CD14-positive monocyte (primary cell): Measurements from ENCODE around the gene SEMA3F. TPM values are rescaled to one million over a fixed set of nuclear protein-coding genes. Genes with fewer than 3 reads are reported as not detected.

Source experiments
- DNase-seq, 3 donors: peaks; one replicate each; pipeline ENCODE4 v3.0.0-alpha.2; 2011 to 2022
- H2AFZ ChIP-seq: 2 replicates; pipeline ENCODE4 v1.6.0; 2012; ENCODE audit warnings: mild to moderate bottlenecking, low read depth, low read length, inconsistent platforms; ENCODE audit not compliant: insufficient read depth, poor library complexity, severe bottlenecking
- H3K27ac ChIP-seq, 2 donors: 1 replicate in 1 of 2; 2 replicates in 1 of 2; pipeline ENCODE4 v1.5.1; 2012 to 2013; ENCODE audit warnings: low read length in 2 of 2, control low read depth in 1 of 2, inconsistent platforms in 1 of 2, low read depth in 1 of 2, mild to moderate bottlenecking in 1 of 2
- H3K27me3 ChIP-seq, 2 donors: one replicate each; pipeline versions ENCODE4 v1.6.0 to v1.6.1; 2011 to 2013; ENCODE audit warnings: low read length in 2 of 2; ENCODE audit not compliant: control insufficient read depth in 2 of 2, insufficient read depth in 2 of 2
- H3K36me3 ChIP-seq, 2 donors: replicated peaks in 1 of 2; 1 replicate in 1 of 2; 2 replicates in 1 of 2; pipeline versions ENCODE4 v1.5.1 to v1.6.1; 2012 to 2013; ENCODE audit warnings: low read length in 2 of 2, control low read depth in 1 of 2, inconsistent platforms in 1 of 2, mild to moderate bottlenecking in 1 of 2; ENCODE audit not compliant: insufficient read depth in 2 of 2, control insufficient read depth in 1 of 2
- H3K4me1 ChIP-seq, 2 donors: 1 replicate in 1 of 2; 2 replicates in 1 of 2; pipeline versions ENCODE4 v1.5.1 to v1.6.1; 2012 to 2013; ENCODE audit warnings: low read length in 2 of 2, control low read depth in 1 of 2, inconsistent platforms in 1 of 2, mild to moderate bottlenecking in 1 of 2, moderate library complexity in 1 of 2; ENCODE audit not compliant: insufficient read depth in 2 of 2, control insufficient read depth in 1 of 2
- H3K4me2 ChIP-seq: replicated peaks from 2 replicates; pipeline ENCODE3; 2012; ENCODE audit warnings: low read length, moderate library complexity, mild to moderate bottlenecking; ENCODE audit not compliant: poor library complexity, severe bottlenecking; ENCODE audit errors: extremely low read depth
- H3K4me3 ChIP-seq, 3 experiments: fragments of 200-600 bp in 1 of 3; sonication (generic) in 1 of 3; replicated peaks in 1 of 3; 1 replicate in 2 of 3; 2 replicates in 1 of 3; pipeline ENCODE4 v1.5.1; 2011 to 2013; ENCODE audit warnings: low read length in 3 of 3, mild to moderate bottlenecking in 3 of 3, control low read depth in 2 of 3, low read depth in 2 of 3, inconsistent platforms in 1 of 3, moderate library complexity in 1 of 3
- H3K79me2 ChIP-seq: 2 replicates; pipeline ENCODE4 v1.6.0; 2012; ENCODE audit warnings: mild to moderate bottlenecking, control low read depth, inconsistent platforms, low read length, moderate library complexity; ENCODE audit not compliant: insufficient read depth
- H3K9ac ChIP-seq: 2 replicates; pipeline ENCODE4 v1.6.0; 2017; ENCODE audit warnings: low read length, mild to moderate bottlenecking; ENCODE audit not compliant: insufficient read depth, poor library complexity, severe bottlenecking
- H3K9me3 ChIP-seq, 2 donors: replicated peaks in 1 of 2; 1 replicate in 1 of 2; 2 replicates in 1 of 2; pipeline versions ENCODE4 v1.5.1 to v1.6.1; 2012 to 2013; ENCODE audit warnings: low read length in 2 of 2, control low read depth in 1 of 2; ENCODE audit not compliant: control insufficient read depth in 1 of 2, insufficient read depth in 1 of 2
- H4K20me1 ChIP-seq: 2 replicates; pipeline ENCODE4 v1.6.0; 2012; ENCODE audit warnings: mild to moderate bottlenecking, low read length, control low read depth, moderate library complexity; ENCODE audit not compliant: insufficient read depth
- H3K27ac Mint-ChIP-seq, 7 donors: one replicate each; pipeline ENCODE4 v1.8.0; 2020; ENCODE audit warnings: mild to moderate bottlenecking in 7 of 7, mixed read lengths in 7 of 7, moderate library complexity in 6 of 7, inconsistent platforms in 2 of 7
- H3K27me3 Mint-ChIP-seq, 3 donors: one replicate each; pipeline ENCODE4 v1.8.0; 2021 to 2022; ENCODE audit warnings: low read depth in 3 of 3, mild to moderate bottlenecking in 3 of 3, mixed read lengths in 3 of 3, moderate library complexity in 3 of 3, inconsistent platforms in 1 of 3
- H3K36me3 Mint-ChIP-seq, 2 donors: one replicate each; pipeline ENCODE4 v1.8.0; 2020; ENCODE audit warnings: mixed read lengths in 2 of 2, inconsistent platforms in 1 of 2, mild to moderate bottlenecking in 1 of 2
- H3K4me1 Mint-ChIP-seq: one replicate; pipeline ENCODE4 v1.8.0; 2020; ENCODE audit warnings: mild to moderate bottlenecking, mixed read lengths
- H3K4me3 Mint-ChIP-seq, 2 donors: one replicate each; pipeline ENCODE4 v1.8.0; 2020; ENCODE audit warnings: mild to moderate bottlenecking in 2 of 2, mixed read lengths in 2 of 2, moderate library complexity in 1 of 2
- H3K9me3 Mint-ChIP-seq, 7 donors: one replicate each; pipeline ENCODE4 v1.8.0; 2020 to 2022; ENCODE audit warnings: mixed read lengths in 7 of 7, mild to moderate bottlenecking in 6 of 7, moderate library complexity in 6 of 7, inconsistent platforms in 2 of 7
- CTCF ChIP-seq: fragments of 200-600 bp; IDR thresholded peaks from one replicate; pipeline ENCODE4 v1.8.0; 2022; ENCODE audit warnings: antibody characterized with exemption, mild to moderate bottlenecking
- WGBS: methylation state at CpG from one replicate; pipeline ENCODE4 v1.1.5; 2013; ENCODE audit warnings: missing lambda C conversion rate; ENCODE audit not compliant: insufficient coverage; 5-methylcytosine and 5-hydroxymethylcytosine counted together
- intact Hi-C, 2 donors: fragments of 100-400 bp; cut with micrococcal nuclease; formaldehyde crosslinking; loops; one replicate each; pipeline versions ENCODE4 v1.15.0 to v1.15.1; 2023
- polyA plus RNA-seq, 3 donors: library from polyadenylated mRNA; depleted of rRNA in 1 of 3; unstranded in 2 of 3; stranded (reverse) in 1 of 3; fragments of 300-500 nt in 2 of 3; fragments of >200 nt in 1 of 3; fragmentation: Illumina TruSeq in 2 of 3; gene quantifications; 1 replicate in 2 of 3; 2 replicates in 1 of 3; pipeline ENCODE4 v1.2.3, GENCODE V29; 2012 to 2021

The SEMA3F gene
- polyA plus RNA-seq, 3 donors: 0.01 TPM; not detected in 2

- H3K36me3 ChIP-seq: no peaks in the 10 kb centered on the region
- no peak overlapping the region for H3K9ac ChIP-seq
- 37% methylated on average over 12 of the region's 15 CpGs for WGBS
- H3K4me1 Mint-ChIP-seq: peaks cover 12% of the 10 kb centered on the region
- H3K79me2 ChIP-seq: no peaks in the 10 kb centered on the region
- H3K27me3 Mint-ChIP-seq: peaks cover 4 to 8% (median 6%) of the 10 kb centered on the region in 3 donors
- H3K36me3 Mint-ChIP-seq: no peaks in the 10 kb centered on the region
- H3K4me3 ChIP-seq: no peak overlapping the region
- no peak overlapping the region for H2AFZ ChIP-seq
- H4K20me1 ChIP-seq: no peaks in the 10 kb centered on the region
- no peak overlapping the region for H3K27ac ChIP-seq
- peaks cover 6 to 7% of the 10 kb centered on the region in 2 donors for H3K4me1 ChIP-seq
- no peaks in the 10 kb centered on the region for H3K27me3 ChIP-seq
- no peak overlapping the region for H3K27ac Mint-ChIP-seq
- DNase-seq: no peak
- H3K9me3 Mint-ChIP-seq: no peaks in the 10 kb centered on the region
- no peak overlapping the region for H3K4me2 ChIP-seq
- TF ChIP-seq CTCF: no peak
- intact Hi-C loops: no loop called here
- no peak overlapping the region for H3K4me3 Mint-ChIP-seq
- H3K9me3 ChIP-seq: no peaks in the 10 kb centered on the region
Observed at GRCh38 chr3:50165910-50166538, 10.9 kb downstream of the SEMA3F start.

GRCh38 chr3:50166620-50167019, 11.5 kb downstream of the SEMA3F start:
- Mint-ChIP-seq H3K4me3 (no peak overlapping the region), H3K9me3 (no peaks in the 10 kb centered on the region), H3K4me1 (peaks cover 14% of the 10 kb centered on the region), H3K36me3 (no peaks in the 10 kb centered on the region), H3K27ac (peak overlapping the region in 1 of 7 donors; percentile 8), H3K27me3 (peaks cover 4 to 8% (median 7%) of the 10 kb centered on the region in 3 donors)
- Histone ChIP-seq H4K20me1 (no peaks in the 10 kb centered on the region), H3K36me3 (no peaks in the 10 kb centered on the region), H3K9ac (no peak overlapping the region), H3K4me1 (peaks cover 7 to 8% of the 10 kb centered on the region in 2 donors), H3K79me2 (no peaks in the 10 kb centered on the region), H3K27me3 (no peaks in the 10 kb centered on the region), H3K27ac (no peak overlapping the region), H3K4me2 (no peak overlapping the region), H2AFZ (no peak overlapping the region), H3K4me3 (no peak overlapping the region), H3K9me3 (no peaks in the 10 kb centered on the region)
- WGBS: 91% methylated on average over 4 of the region's 6 CpGs
- DNase-seq: no peak
- TF ChIP-seq CTCF: no peak
- intact Hi-C loops: no loop called here
